ENCODE data around the gene CPEB2.

Gene CPEB2

DNA sequence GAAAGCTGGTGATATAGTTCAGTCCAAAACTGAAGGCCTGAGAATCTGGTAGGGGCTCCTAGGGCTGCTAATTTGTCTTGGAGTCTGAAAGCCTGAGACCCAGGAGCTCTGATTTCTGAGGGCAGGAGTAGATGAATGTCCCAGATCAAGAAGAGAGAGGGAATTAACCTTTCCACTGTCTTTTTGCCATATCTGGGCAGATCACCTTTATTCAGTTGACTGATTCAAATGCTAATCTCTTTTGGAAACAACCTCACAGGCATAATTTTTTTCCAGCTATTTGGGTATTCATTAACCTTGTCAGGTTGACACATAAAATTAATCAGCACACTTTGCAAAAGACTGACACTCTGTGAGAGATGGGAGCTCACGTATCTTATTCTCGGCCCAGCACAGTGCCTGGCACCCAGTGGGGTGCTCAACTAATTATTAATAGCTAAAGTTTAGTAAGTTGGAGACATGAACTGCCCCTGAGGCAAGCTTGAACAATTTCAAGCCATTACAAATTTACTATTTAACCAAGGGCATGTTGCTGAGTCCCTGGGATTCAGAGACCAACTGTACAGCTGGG, 114.3 kb downstream of the CPEB2 start:
- in situ Hi-C loops (cut with MboI; ENCODE audit: low pct_unique_long_range_greater_than_20kb, low sequenced_read_pairs, unreplicated experiment) = no loop called here
- TF ChIP-seq, protein P1, sequence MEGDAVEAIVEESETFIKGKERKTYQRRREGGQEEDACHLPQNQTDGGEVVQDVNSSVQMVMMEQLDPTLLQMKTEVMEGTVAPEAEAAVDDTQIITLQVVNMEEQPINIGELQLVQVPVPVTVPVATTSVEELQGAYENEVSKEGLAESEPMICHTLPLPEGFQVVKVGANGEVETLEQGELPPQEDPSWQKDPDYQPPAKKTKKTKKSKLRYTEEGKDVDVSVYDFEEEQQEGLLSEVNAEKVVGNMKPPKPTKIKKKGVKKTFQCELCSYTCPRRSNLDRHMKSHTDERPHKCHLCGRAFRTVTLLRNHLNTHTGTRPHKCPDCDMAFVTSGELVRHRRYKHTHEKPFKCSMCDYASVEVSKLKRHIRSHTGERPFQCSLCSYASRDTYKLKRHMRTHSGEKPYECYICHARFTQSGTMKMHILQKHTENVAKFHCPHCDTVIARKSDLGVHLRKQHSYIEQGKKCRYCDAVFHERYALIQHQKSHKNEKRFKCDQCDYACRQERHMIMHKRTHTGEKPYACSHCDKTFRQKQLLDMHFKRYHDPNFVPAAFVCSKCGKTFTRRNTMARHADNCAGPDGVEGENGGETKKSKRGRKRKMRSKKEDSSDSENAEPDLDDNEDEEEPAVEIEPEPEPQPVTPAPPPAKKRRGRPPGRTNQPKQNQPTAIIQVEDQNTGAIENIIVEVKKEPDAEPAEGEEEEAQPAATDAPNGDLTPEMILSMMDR (IDR thresholded peaks at IDR 0.05; ENCODE audit: extremely low read depth, insufficient read depth, missing control alignments) = no peak
- DNase-seq (ENCODE audit: low spot score) = no peak

DNA sequence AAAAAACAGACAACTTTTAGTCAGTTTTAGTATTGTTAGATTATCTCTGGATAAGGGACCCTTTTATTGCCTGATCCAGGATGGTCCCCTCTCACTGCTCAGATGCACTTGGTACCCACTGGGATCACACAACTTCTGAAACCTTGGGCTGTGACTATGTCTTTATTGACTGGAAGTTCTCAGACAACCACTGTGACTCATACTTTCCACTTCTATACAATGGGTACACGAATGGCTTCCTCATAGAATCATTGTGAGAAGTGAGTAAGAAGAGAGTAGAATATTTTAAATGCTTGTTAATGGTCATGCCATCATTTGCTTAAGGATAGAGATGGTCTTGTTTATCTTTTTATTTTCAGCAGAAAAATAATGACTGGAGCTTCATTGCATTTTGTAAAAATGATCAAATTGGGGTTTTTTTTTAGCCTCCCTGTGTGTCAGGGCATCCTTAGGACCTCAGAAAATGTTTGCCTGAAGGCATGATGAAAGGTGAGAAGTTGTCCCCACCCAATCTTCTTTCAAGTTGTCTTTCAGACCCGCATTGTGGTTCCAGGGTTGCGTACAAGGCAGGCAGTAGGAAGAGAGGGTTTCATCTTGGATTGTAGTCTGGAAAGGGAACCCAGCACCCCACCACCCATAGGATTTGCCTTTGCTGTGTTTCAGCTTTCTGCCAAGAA, 115.1 kb downstream of the CPEB2 start:
- TF ChIP-seq, protein P1 (IDR thresholded peaks at IDR 0.05; ENCODE audit: extremely low read depth, insufficient read depth, missing control alignments) = no peak
- in situ Hi-C loops (cut with MboI; ENCODE audit: low pct_unique_long_range_greater_than_20kb, low sequenced_read_pairs, unreplicated experiment) = no loop called here
- no peak for DNase-seq (ENCODE audit: low spot score)

DNA sequence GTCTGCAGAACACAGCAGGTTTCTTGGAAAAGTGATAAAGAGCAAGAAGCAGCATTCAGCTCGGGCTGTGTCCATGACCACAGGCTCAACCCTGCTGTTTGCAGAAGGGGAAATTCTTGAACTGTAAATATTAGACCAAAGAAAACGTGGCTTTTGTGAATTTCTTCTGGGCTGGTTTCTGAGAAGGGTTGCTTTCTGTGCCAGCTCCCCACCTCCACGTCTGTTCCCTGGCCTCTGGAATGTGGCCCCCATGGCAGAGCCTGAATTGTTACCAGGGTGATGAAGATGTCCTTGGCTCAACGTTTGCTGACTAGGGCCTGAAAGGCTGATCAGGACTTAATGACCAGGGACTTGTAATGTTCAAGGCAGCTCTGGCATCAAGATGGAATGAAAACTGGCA, 116.0 kb downstream of the CPEB2 start:
- in situ Hi-C loops (cut with MboI; ENCODE audit: low pct_unique_long_range_greater_than_20kb, low sequenced_read_pairs, unreplicated experiment) = no loop called here
- TF ChIP-seq, protein P1 (IDR thresholded peaks at IDR 0.05; ENCODE audit: extremely low read depth, insufficient read depth, missing control alignments) = no peak
- DNase-seq (ENCODE audit: low spot score) = no peak

Measured in GM13977 (cell line).